OCI-LY7 (cell line): Measurements from ENCODE around the gene HMX3. TPM values are rescaled to one million over a fixed set of nuclear protein-coding genes. Genes with fewer than 3 reads are reported as not detected.

Experiments
- BruUV-seq: library from RNA; stranded (reverse); fragments of 400-500 nt; replicated peaks from 2 replicates; lab custom pipeline; 2021; lab: Mats Ljungman, UMichigan
- CTCF ChIA-PET: fragments of 300-600 bp; sonication (Branson Sonifier 250); formaldehyde crosslinking; loops from one replicate; lab custom pipeline; 2022; ENCODE audit warnings: antibody characterized with exemption; ENCODE audit not compliant: unreplicated experiment; lab: Charles Lee
- POLR2A ChIA-PET: fragments of 300-600 bp; sonication (Branson Sonifier 250); formaldehyde crosslinking; loops from one replicate; lab custom pipeline; 2022; ENCODE audit warnings: antibody characterized with exemption; lab: Charles Lee
- DNase-seq: peaks from one replicate; pipeline ENCODE4 v3.0.0-alpha.2; 2015; ENCODE audit warnings: low spot score
- H2AFZ ChIP-seq: fragments of 200-600 bp; sonication (generic), shearing (Covaris generic); 2 replicates; pipeline ENCODE4 v1.6.1; 2014; ENCODE audit warnings: mild to moderate bottlenecking, antibody characterized with exemption, low read length, moderate library complexity
- H3K27ac ChIP-seq: fragments of 200-600 bp; sonication (generic); 2 replicates; pipeline ENCODE4 v1.5.1; 2014; ENCODE audit warnings: mixed run types, low read depth, mild to moderate bottlenecking, moderate library complexity, low read length, inconsistent platforms; ENCODE audit not compliant: poor library complexity, severe bottlenecking
- H3K36me3 ChIP-seq: fragments of 200-600 bp; sonication (generic); 2 replicates; pipeline ENCODE4 v1.6.1; 2014; ENCODE audit warnings: mild to moderate bottlenecking, antibody characterized with exemption, low read length, moderate library complexity, mixed read lengths; ENCODE audit not compliant: insufficient read depth
- H3K4me1 ChIP-seq: fragments of 200-600 bp; sonication (generic); 2 replicates; pipeline ENCODE4 v1.5.1; 2014; ENCODE audit warnings: mild to moderate bottlenecking, low read length; ENCODE audit not compliant: insufficient read depth, poor library complexity, severe bottlenecking
- H3K4me2 ChIP-seq: fragments of 200-600 bp; sonication (generic); 2 replicates; pipeline ENCODE4 v1.6.1; 2014; ENCODE audit warnings: mild to moderate bottlenecking, low read length
- H3K4me3 ChIP-seq: fragments of 200-600 bp; sonication (generic); 2 replicates; pipeline ENCODE4 v1.5.1; 2014; ENCODE audit warnings: mild to moderate bottlenecking, low read depth, low read length; ENCODE audit not compliant: poor library complexity, severe bottlenecking
- H3K79me2 ChIP-seq: fragments of 200-600 bp; sonication (generic); 2 replicates; pipeline ENCODE4 v1.6.1; 2016; ENCODE audit warnings: low read depth, mild to moderate bottlenecking, low read length, moderate library complexity, mixed read lengths; ENCODE audit not compliant: insufficient read depth
- H3K9me2 ChIP-seq: fragments of 200-600 bp; sonication (generic); 2 replicates; pipeline ENCODE4 v1.6.1; 2016; ENCODE audit warnings: mild to moderate bottlenecking, low read length, mixed read lengths; ENCODE audit not compliant: insufficient read depth
- H3K9me3 ChIP-seq: fragments of 200-600 bp; sonication (generic); 2 replicates; pipeline ENCODE4 v1.6.1; 2014; ENCODE audit warnings: mild to moderate bottlenecking, mixed run types, low read length, mixed read lengths
- H4K20me1 ChIP-seq: fragments of 200-600 bp; sonication (generic); 2 replicates; pipeline ENCODE4 v1.6.1; 2014; ENCODE audit warnings: mild to moderate bottlenecking, antibody characterized with exemption, low read length, moderate library complexity, mixed read lengths; ENCODE audit not compliant: insufficient read depth
- EZH2phosphoT487 ChIP-seq: fragments of 200-600 bp; sonication (generic); IDR thresholded peaks from 2 replicates; pipeline ENCODE4 v1.6.1; 2018; ENCODE audit warnings: low read depth, borderline replicate concordance, mild to moderate bottlenecking, mixed run types, antibody characterized with exemption, low read length, moderate library complexity, mixed read lengths
- intact Hi-C: fragments of 100-400 bp; cut with micrococcal nuclease; formaldehyde crosslinking; loops from one replicate; pipeline ENCODE4 v1.10.0; 2022; ENCODE audit not compliant: unreplicated experiment
- total RNA-seq, 2 experiments: library from RNA; depleted of rRNA in 1 of 2; stranded (reverse); fragments of >200 nt in 1 of 2; shearing (Covaris generic) in 1 of 2; gene quantifications; 2 replicates each; pipeline ENCODE4 v1.2.3, GENCODE V29; 2014 to 2022
- TF ChIP-seq, protein P1 (sequence below): fragments of 200-600 bp; sonication (generic); conservative IDR thresholded peaks from 2 replicates; pipeline ENCODE4 v1.5.1; 2014; ENCODE audit warnings: mild to moderate bottlenecking, antibody characterized with exemption, low read length, moderate library complexity, mixed read lengths

Gene HMX3
- total RNA-seq, 2 experiments from 2014 or later, result 0.44 TPM; not detected in 1

DNA sequence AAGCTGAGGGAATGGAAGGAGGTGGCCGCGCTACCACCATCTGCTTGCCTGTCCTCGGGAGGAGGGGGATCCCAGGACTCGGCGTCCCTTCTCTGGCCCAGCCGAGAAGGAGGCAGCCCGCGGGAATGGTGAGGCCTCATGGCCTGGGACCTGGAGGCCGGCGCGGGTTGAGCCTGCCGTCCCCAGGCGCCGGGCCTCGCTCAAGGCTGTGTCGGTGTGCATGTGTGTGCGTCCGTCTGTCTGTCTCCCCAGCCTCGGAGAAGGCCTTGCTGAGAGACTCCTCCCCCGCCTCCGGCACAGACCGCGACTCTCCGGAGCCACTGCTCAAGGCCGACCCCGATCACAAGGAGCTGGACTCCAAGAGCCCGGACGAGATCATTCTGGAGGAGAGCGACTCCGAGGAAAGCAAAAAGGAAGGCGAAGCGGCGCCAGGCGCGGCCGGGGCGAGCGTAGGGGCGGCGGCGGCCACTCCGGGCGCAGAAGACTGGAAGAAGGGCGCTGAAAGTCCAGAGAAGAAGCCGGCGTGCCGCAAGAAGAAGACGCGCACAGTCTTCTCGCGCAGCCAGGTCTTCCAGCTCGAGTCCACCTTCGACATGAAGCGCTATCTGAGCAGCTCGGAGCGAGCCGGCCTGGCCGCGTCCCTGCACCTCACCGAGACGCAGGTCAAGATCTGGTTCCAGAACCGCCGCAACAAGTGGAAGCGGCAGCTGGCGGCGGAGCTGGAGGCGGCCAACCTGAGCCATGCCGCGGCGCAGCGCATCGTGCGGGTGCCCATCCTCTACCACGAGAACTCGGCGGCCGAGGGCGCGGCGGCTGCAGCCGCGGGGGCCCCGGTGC is 1.3 kb downstream of the HMX3 start:
- no peak for TF ChIP-seq EZH2phosphoT487
- TF ChIP-seq, protein P1, sequence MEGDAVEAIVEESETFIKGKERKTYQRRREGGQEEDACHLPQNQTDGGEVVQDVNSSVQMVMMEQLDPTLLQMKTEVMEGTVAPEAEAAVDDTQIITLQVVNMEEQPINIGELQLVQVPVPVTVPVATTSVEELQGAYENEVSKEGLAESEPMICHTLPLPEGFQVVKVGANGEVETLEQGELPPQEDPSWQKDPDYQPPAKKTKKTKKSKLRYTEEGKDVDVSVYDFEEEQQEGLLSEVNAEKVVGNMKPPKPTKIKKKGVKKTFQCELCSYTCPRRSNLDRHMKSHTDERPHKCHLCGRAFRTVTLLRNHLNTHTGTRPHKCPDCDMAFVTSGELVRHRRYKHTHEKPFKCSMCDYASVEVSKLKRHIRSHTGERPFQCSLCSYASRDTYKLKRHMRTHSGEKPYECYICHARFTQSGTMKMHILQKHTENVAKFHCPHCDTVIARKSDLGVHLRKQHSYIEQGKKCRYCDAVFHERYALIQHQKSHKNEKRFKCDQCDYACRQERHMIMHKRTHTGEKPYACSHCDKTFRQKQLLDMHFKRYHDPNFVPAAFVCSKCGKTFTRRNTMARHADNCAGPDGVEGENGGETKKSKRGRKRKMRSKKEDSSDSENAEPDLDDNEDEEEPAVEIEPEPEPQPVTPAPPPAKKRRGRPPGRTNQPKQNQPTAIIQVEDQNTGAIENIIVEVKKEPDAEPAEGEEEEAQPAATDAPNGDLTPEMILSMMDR, result no peak
- DNase-seq, result no peak
- no TSS peak for BruUV-seq
- ChIA-PET POLR2A (no interaction called here), CTCF (no interaction called here)
- H3K9me2 ChIP-seq, result no peaks in the 10 kb centered on the region
- intact Hi-C loops, result loop anchor here (10.0 kb wide), 1 partner anchor 838 kb away; no protein-coding TSS in a partner anchor
- no peaks in the 10 kb centered on the region for H3K4me1 ChIP-seq
- H4K20me1 ChIP-seq, result no peaks in the 10 kb centered on the region
- H3K27ac ChIP-seq, result no peak overlapping the region
- H3K4me2 ChIP-seq, result no peak overlapping the region
- no peaks in the 10 kb centered on the region for H3K9me3 ChIP-seq
- H3K4me3 ChIP-seq, result no peak overlapping the region
- no peak overlapping the region for H2AFZ ChIP-seq
- H3K36me3 ChIP-seq, result no peaks in the 10 kb centered on the region
- H3K79me2 ChIP-seq, result no peaks in the 10 kb centered on the region

DNA sequence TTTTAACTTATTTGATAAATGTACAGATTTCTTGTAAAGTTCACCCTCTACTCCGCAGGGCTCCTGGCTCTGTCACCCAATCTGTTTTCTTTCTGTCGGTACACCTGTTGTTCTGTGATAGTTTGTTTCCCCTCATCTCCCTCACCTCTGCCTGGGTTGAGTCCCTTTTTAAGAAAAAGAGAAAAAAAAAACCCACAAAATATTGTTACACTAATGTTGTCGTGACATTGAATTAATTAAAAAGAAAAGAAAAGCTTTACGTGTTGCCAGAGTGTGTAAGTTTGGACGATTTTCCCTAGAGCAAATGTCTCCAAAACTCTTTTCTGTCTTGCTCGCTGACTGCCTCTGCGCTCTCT is 3.4 kb downstream of the HMX3 start:
- intact Hi-C loops, result loop anchor here (10.0 kb wide), 1 partner anchor 836 kb away; no protein-coding TSS in a partner anchor
- no peaks in the 10 kb centered on the region for H3K4me1 ChIP-seq

More for the DNA sequence above, 3.4 kb downstream of the HMX3 start:
- TF ChIP-seq, protein P1, result no peak
- no peak for TF ChIP-seq EZH2phosphoT487
- BruUV-seq, result no TSS peak
- POLR2A ChIA-PET, result no interaction called here
- Histone ChIP-seq H3K36me3 (no peaks in the 10 kb centered on the region), H2AFZ (no peak overlapping the region), H3K9me3 (no peaks in the 10 kb centered on the region), H3K27ac (no peak overlapping the region), H3K9me2 (no peaks in the 10 kb centered on the region), H3K4me2 (no peak overlapping the region), H4K20me1 (no peaks in the 10 kb centered on the region), H3K4me3 (no peak overlapping the region), H3K79me2 (no peaks in the 10 kb centered on the region)
- CTCF ChIA-PET, result no interaction called here
- DNase-seq, result no peak
